ENCODE results near the gene WIPF1. TPM values are rescaled to one million over a fixed set of nuclear protein-coding genes. Genes with fewer than 3 reads are reported as not detected.
A peak's percentile ranks its signal among the peaks of the same experiment; 100 is the strongest.

Gene WIPF1
- total RNA-seq, 2 donors from 2014 or later: 198 to 237 TPM

GRCh38 chr2:174535083-174535482 lies 62.5 kb downstream of the WIPF1 start:
- DNase-seq (no peak), ATAC-seq (replicated peaks in 1 of 2) (no peak)
- Mint-ChIP-seq H3K4me1 (ENCODE audit: low read depth) (peaks cover 12% of the 10 kb centered on the region), H3K4me3 (no peak overlapping the region), H3K27me3 (ENCODE audit: low read depth) (no peaks in the 10 kb centered on the region), H3K27ac (no peak overlapping the region), H3K36me3 (ENCODE audit: insufficient read depth in 2 of 2) (no peaks in the 10 kb centered on the region), H3K9me3 (no peaks in the 10 kb centered on the region)

GRCh38 chr2:174529916-174530315 lies 67.7 kb downstream of the WIPF1 start:
- H3K9me3 Mint-ChIP-seq: peaks cover 0 to 4% of the 10 kb centered on the region in 2 donors
- H3K4me1 Mint-ChIP-seq (ENCODE audit: low read depth): peaks cover 1% of the 10 kb centered on the region
- no peak overlapping the region for H3K4me3 Mint-ChIP-seq
- DNase-seq: no peak
- H3K27ac Mint-ChIP-seq: no peak overlapping the region
- H3K36me3 Mint-ChIP-seq (ENCODE audit: insufficient read depth in 2 of 2): peaks cover 0 to 3% of the 10 kb centered on the region in 2 donors
- H3K27me3 Mint-ChIP-seq (ENCODE audit: low read depth): no peaks in the 10 kb centered on the region
- ATAC-seq (replicated peaks in 1 of 2): no peak

- ATAC-seq (replicated peaks in 1 of 2) (no peak), DNase-seq (no peak)
- H3K36me3 Mint-ChIP-seq (ENCODE audit: insufficient read depth in 2 of 2): peaks cover 0 to 3% of the 10 kb centered on the region in 2 donors
- H3K4me3 Mint-ChIP-seq: no peak overlapping the region
- no peak overlapping the region for H3K27ac Mint-ChIP-seq
- H3K4me1 Mint-ChIP-seq (ENCODE audit: low read depth): peaks cover 19% of the 10 kb centered on the region
- no peaks in the 10 kb centered on the region for H3K27me3 Mint-ChIP-seq (ENCODE audit: low read depth)
- peaks cover 0 to 4% of the 10 kb centered on the region in 2 donors for H3K9me3 Mint-ChIP-seq
These were observed 69.6 kb downstream of the WIPF1 start for GRCh38 chr2:174527959-174528358.

GRCh38 chr2:174527101-174527721 lies 70.4 kb downstream of the WIPF1 start:
- no peaks in the 10 kb centered on the region for H3K27me3 Mint-ChIP-seq (ENCODE audit: low read depth)
- no peak for DNase-seq
- peaks cover 0 to 4% of the 10 kb centered on the region in 2 donors for H3K9me3 Mint-ChIP-seq
- H3K4me1 Mint-ChIP-seq (ENCODE audit: low read depth): peaks cover 19% of the 10 kb centered on the region
- H3K4me3 Mint-ChIP-seq: no peak overlapping the region
- no peak overlapping the region for H3K27ac Mint-ChIP-seq
- peaks cover 0 to 3% of the 10 kb centered on the region in 2 donors for H3K36me3 Mint-ChIP-seq (ENCODE audit: insufficient read depth in 2 of 2)
- ATAC-seq (replicated peaks in 1 of 2): no peak

DNA sequence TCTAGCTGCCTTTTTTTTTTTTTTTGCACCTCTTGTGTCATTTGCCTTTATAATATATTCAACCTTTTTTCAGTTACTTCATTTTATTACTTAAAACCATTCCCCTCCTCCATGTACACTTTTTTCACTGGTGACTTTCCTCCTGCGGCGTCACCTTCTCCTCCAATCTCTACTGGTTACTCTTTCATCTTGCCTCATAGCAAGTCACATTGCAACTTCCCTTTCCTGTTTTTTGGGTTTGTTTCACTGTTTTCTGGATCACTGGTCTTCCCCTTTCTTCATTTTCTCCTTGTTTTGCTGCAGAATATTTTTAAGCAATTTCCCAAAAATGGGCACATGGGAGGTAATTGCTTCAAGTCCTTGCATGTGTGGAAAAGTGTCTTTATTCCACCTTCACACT lies 73.1 kb downstream of the WIPF1 start:
- Mint-ChIP-seq H3K27me3 (ENCODE audit: low read depth) (no peaks in the 10 kb centered on the region), H3K4me1 (ENCODE audit: low read depth) (peaks cover 19% of the 10 kb centered on the region), H3K27ac (no peak overlapping the region), H3K4me3 (no peak overlapping the region), H3K9me3 (peaks cover 0 to 4% of the 10 kb centered on the region in 2 donors), H3K36me3 (ENCODE audit: insufficient read depth in 2 of 2) (peaks cover 0 to 3% of the 10 kb centered on the region in 2 donors)
- no peak for ATAC-seq (replicated peaks in 1 of 2)
- DNase-seq: no peak

- no peak overlapping the region for H3K27ac Mint-ChIP-seq
These were observed 75.1 kb downstream of the WIPF1 start for GRCh38 chr2:174522553-174522952.

DNA sequence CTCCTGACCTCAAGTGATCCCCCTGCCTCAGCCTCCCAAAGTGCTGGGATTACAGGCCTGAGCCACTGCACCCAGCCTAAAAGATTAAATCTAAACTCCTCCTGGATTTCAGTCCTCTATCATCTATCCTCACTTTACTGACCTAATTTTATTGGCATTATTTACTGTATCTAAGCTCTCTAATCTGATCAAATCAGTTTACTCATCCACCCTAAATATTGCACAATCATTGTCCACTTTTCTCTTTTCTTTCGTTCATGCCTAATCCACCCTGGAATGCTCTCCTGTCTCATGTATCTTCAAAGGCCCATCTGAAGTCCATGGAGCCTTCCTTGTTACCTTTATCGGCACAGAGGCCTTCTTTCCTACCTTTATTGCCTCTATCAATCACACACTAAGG lies 79.2 kb downstream of the WIPF1 start:
- DNase-seq: no peak
- peaks cover 11% of the 10 kb centered on the region for H3K4me1 Mint-ChIP-seq (ENCODE audit: low read depth)
- H3K4me3 Mint-ChIP-seq: no peak overlapping the region
- no peaks in the 10 kb centered on the region for H3K27me3 Mint-ChIP-seq (ENCODE audit: low read depth)
- no peaks in the 10 kb centered on the region for H3K36me3 Mint-ChIP-seq (ENCODE audit: insufficient read depth in 2 of 2)
- no peaks in the 10 kb centered on the region for H3K9me3 Mint-ChIP-seq
- no peak overlapping the region for H3K27ac Mint-ChIP-seq
- ATAC-seq (replicated peaks in 1 of 2): no peak

More at GRCh38 chr2:174522553-174522952, 75.1 kb downstream of the WIPF1 start:
- Mint-ChIP-seq H3K27me3 (ENCODE audit: low read depth) (no peaks in the 10 kb centered on the region), H3K4me1 (ENCODE audit: low read depth) (peaks cover 19% of the 10 kb centered on the region), H3K4me3 (no peak overlapping the region), H3K9me3 (peaks cover 0 to under 1% of the 10 kb centered on the region in 2 donors), H3K36me3 (ENCODE audit: insufficient read depth in 2 of 2) (peaks cover 0 to 3% of the 10 kb centered on the region in 2 donors)
- no peak for DNase-seq
- no peak for ATAC-seq (replicated peaks in 1 of 2)

DNA sequence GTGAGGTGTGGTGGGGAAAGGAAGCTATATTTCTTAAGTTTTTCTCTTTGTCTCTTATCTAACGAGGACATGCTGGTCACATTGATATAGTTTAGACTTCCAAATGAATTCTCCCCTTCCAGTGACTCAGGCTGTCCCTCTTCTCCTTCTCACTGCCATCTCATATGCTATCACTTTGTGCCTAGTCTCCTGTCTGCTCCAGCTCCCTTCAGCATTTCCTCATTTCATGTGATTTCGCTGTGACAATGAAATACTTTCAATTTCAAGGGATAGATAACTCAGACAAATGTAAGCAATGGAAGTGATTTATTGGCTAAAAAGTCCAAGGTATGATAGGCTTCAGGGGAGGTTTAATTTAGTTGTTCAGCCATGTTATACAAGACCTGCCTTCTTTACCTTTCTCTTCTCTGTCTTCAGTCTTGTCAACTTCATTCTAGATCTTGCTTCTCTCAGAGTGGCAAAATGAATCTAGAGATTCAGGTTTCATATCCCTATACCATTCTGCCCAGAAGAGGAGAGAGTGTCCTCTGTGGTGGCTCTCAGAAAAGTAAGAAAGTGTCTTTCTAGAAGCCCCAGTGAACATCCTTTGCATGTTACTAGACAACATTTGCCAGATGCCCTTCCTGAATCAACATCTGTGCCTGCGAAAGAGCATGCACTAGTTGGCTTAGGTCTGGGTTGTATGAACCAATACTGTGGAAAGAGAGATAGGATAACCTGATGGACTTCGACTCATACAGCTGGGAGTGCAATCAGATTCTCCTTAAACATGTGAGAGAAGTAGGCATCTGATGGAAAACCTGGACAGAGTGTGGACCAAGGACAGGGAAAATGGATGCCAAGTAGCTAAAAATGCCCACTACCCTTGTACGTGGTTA lies 80.9 kb downstream of the WIPF1 start:
- peaks cover 4 to 6% of the 10 kb centered on the region in 2 donors for H3K9me3 Mint-ChIP-seq
- H3K27me3 Mint-ChIP-seq (ENCODE audit: low read depth): no peaks in the 10 kb centered on the region
- DNase-seq (no peak), ATAC-seq (replicated peaks in 1 of 2) (no peak)
- H3K4me1 Mint-ChIP-seq (ENCODE audit: low read depth): peaks cover 8% of the 10 kb centered on the region
- peaks cover 4 to 10% of the 10 kb centered on the region in 2 donors for H3K36me3 Mint-ChIP-seq (ENCODE audit: insufficient read depth in 2 of 2)
- no peak overlapping the region for H3K27ac Mint-ChIP-seq
- no peak overlapping the region for H3K4me3 Mint-ChIP-seq

GRCh38 chr2:174512345-174512744 lies 85.3 kb downstream of the WIPF1 start:
- H3K27ac Mint-ChIP-seq: no peak overlapping the region
- DNase-seq: no peak

GRCh38 chr2:174511580-174512260 lies 85.9 kb downstream of the WIPF1 start:
- no peak overlapping the region for H3K4me3 Mint-ChIP-seq
- ATAC-seq (replicated peaks in 1 of 2) (no peak), DNase-seq (no peak)
- peaks cover 11 to 17% of the 10 kb centered on the region in 2 donors for H3K9me3 Mint-ChIP-seq
- H3K4me1 Mint-ChIP-seq (ENCODE audit: low read depth): peaks cover 5% of the 10 kb centered on the region
- H3K27ac Mint-ChIP-seq: no peak overlapping the region
- no peaks in the 10 kb centered on the region for H3K27me3 Mint-ChIP-seq (ENCODE audit: low read depth)
- peaks cover 15 to 34% of the 10 kb centered on the region in 2 donors for H3K36me3 Mint-ChIP-seq (ENCODE audit: insufficient read depth in 2 of 2)

More at GRCh38 chr2:174512345-174512744, 85.3 kb downstream of the WIPF1 start:
- Mint-ChIP-seq H3K27me3 (ENCODE audit: low read depth) (no peaks in the 10 kb centered on the region), H3K9me3 (peaks cover 11 to 17% of the 10 kb centered on the region in 2 donors), H3K4me1 (ENCODE audit: low read depth) (peaks cover 8% of the 10 kb centered on the region), H3K4me3 (peak overlapping the region; percentile 9 to 36), H3K36me3 (ENCODE audit: insufficient read depth in 2 of 2) (peaks cover 15 to 33% of the 10 kb centered on the region in 2 donors)
- no peak for ATAC-seq (replicated peaks in 1 of 2)

DNA sequence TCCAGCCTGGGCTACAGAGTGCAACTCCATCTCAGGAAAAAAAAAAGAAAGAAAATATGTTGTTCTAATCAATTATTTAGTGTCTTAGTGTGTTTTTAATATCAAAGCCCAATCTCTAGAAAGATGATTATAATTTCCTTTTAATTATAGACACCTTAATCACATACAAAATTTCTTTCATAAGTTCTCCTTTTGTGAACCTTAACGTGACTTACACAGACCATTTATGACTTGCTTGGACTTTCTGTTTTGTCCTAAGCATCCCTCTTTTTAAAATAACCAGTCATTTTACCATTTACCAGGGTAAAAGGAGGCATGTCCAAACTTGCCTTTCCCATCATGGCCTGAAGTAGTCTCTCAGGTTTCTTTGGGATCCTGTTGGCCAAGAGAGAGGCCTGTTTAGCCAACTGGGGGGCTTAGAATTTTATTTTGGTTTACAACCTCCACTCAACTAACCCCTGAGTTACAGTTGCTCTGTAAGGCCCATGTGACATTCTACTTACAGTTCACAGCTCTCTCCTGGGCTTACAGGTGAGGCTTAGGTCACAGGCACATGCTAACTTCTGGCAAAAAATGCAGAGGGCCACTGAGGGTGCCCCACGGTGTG lies 86.9 kb downstream of the WIPF1 start:
- ATAC-seq (replicated peaks in 1 of 2) (no peak), DNase-seq (no peak)
- Mint-ChIP-seq H3K4me3 (no peak overlapping the region), H3K27ac (no peak overlapping the region), H3K4me1 (ENCODE audit: low read depth) (no peaks in the 10 kb centered on the region), H3K27me3 (ENCODE audit: low read depth) (no peaks in the 10 kb centered on the region), H3K9me3 (peaks cover 11 to 19% of the 10 kb centered on the region in 2 donors), H3K36me3 (ENCODE audit: insufficient read depth in 2 of 2) (peaks cover 16 to 34% of the 10 kb centered on the region in 2 donors)
